GM12878 (cell line): Measurements from ENCODE around the gene NRG3. TPM values are rescaled to one million over a fixed set of nuclear protein-coding genes. Genes with fewer than 3 reads are reported as not detected.

ENCODE experiments used
- ATAC-seq: fragments of 200-7000 bp; cut with Tn5 transposase; 3 replicates; pipeline ENCODE4 v1.9.1; 2020; ENCODE audit warnings: mild to moderate bottlenecking, moderate library complexity
- BruUV-seq: library from RNA; stranded (reverse); fragments of 400-500 nt; replicated peaks from 2 replicates; lab custom pipeline; 2021; lab: Mats Ljungman, UMichigan
- CTCF ChIA-PET: fragments of 300-600 bp; sonication (Branson Sonifier 250); formaldehyde crosslinking; extraction: SDS; loops from one replicate; lab custom pipeline; 2021; ENCODE audit warnings: inconsistent platforms; lab: Yijun Ruan, JAX
- POLR2A ChIA-PET: fragments of 350-600 bp; formaldehyde crosslinking; extraction: SDS; loops from one replicate; lab custom pipeline; 2021; ENCODE audit warnings: inconsistent platforms; lab: Charles Lee
- RAD21 ChIA-PET: fragments of 300-600 bp; sonication (Branson Sonifier 250); formaldehyde crosslinking; loops from one replicate; lab custom pipeline; 2023; ENCODE audit warnings: antibody characterized with exemption; ENCODE audit not compliant: unreplicated experiment; lab: Charles Lee
- SMC1A ChIA-PET: fragments of 300-600 bp; sonication (Branson Sonifier 250); formaldehyde crosslinking; loops from one replicate; lab custom pipeline; 2023; ENCODE audit not compliant: unreplicated experiment, uncharacterized antibody; lab: Charles Lee
- DNase-seq: peaks from one replicate; pipeline ENCODE4 v3.0.0-alpha.2; 2011; ENCODE audit warnings: low read depth, low spot score
- FAIRE-seq: peaks from 3 replicates; lab custom pipeline; 2011; peaks lifted over from hg19 to GRCh38; lab: Jason Lieb, UNC
- H2AFZ ChIP-seq: 2 replicates; pipeline ENCODE4 v1.6.0; 2011; ENCODE audit warnings: low read depth, low read length, control low read depth; ENCODE audit not compliant: control insufficient read depth
- H3K27ac ChIP-seq: 2 replicates; pipeline ENCODE4 v1.5.1; 2011; ENCODE audit warnings: control low read depth; ENCODE audit not compliant: control insufficient read depth, insufficient read depth
- H3K27me3 ChIP-seq, 2 experiments: replicated peaks in 1 of 2; 2 replicates each; pipeline versions ENCODE4 v1.6.0 to v1.6.1; 2011; ENCODE audit warnings: low read length in 1 of 2; ENCODE audit not compliant: control insufficient read depth in 2 of 2, insufficient read depth in 2 of 2
- H3K36me3 ChIP-seq, 2 experiments: 2 replicates each; pipeline ENCODE4 v1.5.1; 2011; ENCODE audit warnings: low read length in 1 of 2; ENCODE audit not compliant: control insufficient read depth in 2 of 2, insufficient read depth in 2 of 2
- H3K4me1 ChIP-seq: 2 replicates; pipeline ENCODE4 v1.6.1; 2011; ENCODE audit warnings: mild to moderate bottlenecking, low read length, moderate library complexity, mixed read lengths; ENCODE audit not compliant: control insufficient read depth, insufficient read depth
- H3K4me2 ChIP-seq: 2 replicates; pipeline ENCODE4 v1.6.0; 2011; ENCODE audit warnings: control low read depth; ENCODE audit not compliant: control insufficient read depth, insufficient read depth
- H3K4me3 ChIP-seq: fragments of 200-600 bp; sonication (generic); 2 replicates; pipeline ENCODE4 v1.5.1; 2016
- H3K79me2 ChIP-seq: 2 replicates; pipeline ENCODE4 v1.6.0; 2011; ENCODE audit warnings: low read length; ENCODE audit not compliant: control insufficient read depth, insufficient read depth
- H3K9ac ChIP-seq: 2 replicates; pipeline ENCODE4 v1.8.0; 2011; ENCODE audit warnings: low read length, control low read depth, mixed read lengths; ENCODE audit not compliant: control insufficient read depth, insufficient read depth
- H3K9me3 ChIP-seq: replicated peaks from 3 replicates; pipeline ENCODE4 v1.5.1; 2011; ENCODE audit warnings: mild to moderate bottlenecking, low read length; ENCODE audit not compliant: control insufficient read depth, insufficient read depth
- H4K20me1 ChIP-seq: 2 replicates; pipeline ENCODE4 v1.6.0; 2011; ENCODE audit not compliant: control insufficient read depth, insufficient read depth
- BCL11A ChIP-seq: IDR thresholded peaks from 2 replicates; pipeline ENCODE4 v1.6.1; 2011; ENCODE audit warnings: low read depth, low read length
- CBFB ChIP-seq: IDR thresholded peaks from 2 replicates; pipeline ENCODE4 v1.6.1; 2016; ENCODE audit warnings: antibody characterized with exemption, low read depth
- CBX3 ChIP-seq: fragments of 200-600 bp; sonication (generic); IDR thresholded peaks from 2 replicates; pipeline ENCODE4 v1.6.1; 2016; ENCODE audit warnings: low read depth, borderline replicate concordance
- DPF2 ChIP-seq: fragments of 450-650 bp; IDR thresholded peaks from 2 replicates; pipeline ENCODE4 v1.6.1; 2017; ENCODE audit warnings: mild to moderate bottlenecking
- ETV6 ChIP-seq, 2 experiments: fragments of 450-650 bp in 1 of 2; IDR thresholded peaks in 1 of 2; conservative IDR thresholded peaks in 1 of 2; 2 replicates each; pipeline ENCODE4 v1.6.1; 2014; ENCODE audit warnings: antibody characterized with exemption in 1 of 2, borderline replicate concordance in 1 of 2, low read depth in 1 of 2, mild to moderate bottlenecking in 1 of 2, moderate library complexity in 1 of 2
- FOXM1 ChIP-seq: IDR thresholded peaks from 2 replicates; pipeline ENCODE4 v1.6.1; 2012; ENCODE audit warnings: low read depth, mild to moderate bottlenecking, inconsistent platforms, low read length, moderate library complexity
- IKZF2 ChIP-seq, 2 experiments: fragments of 450-650 bp; IDR thresholded peaks; 2 replicates each; pipeline ENCODE4 v1.6.1; 2017; ENCODE audit warnings: mild to moderate bottlenecking in 2 of 2, moderate library complexity in 2 of 2
- IRF4 ChIP-seq: IDR thresholded peaks from 2 replicates; pipeline ENCODE4 v1.6.1; 2011; ENCODE audit warnings: low read depth, low read length
- KLF5 ChIP-seq: fragments of 450-650 bp; IDR thresholded peaks from 2 replicates; pipeline ENCODE4 v1.6.1; 2014; ENCODE audit warnings: mild to moderate bottlenecking; ENCODE audit not compliant: partially characterized antibody
- MEF2B ChIP-seq: fragments of 450-650 bp; IDR thresholded peaks from 2 replicates; pipeline ENCODE4 v1.6.1; 2018; ENCODE audit warnings: mild to moderate bottlenecking, moderate library complexity; ENCODE audit not compliant: partially characterized antibody, poor library complexity, severe bottlenecking
- PML ChIP-seq: IDR thresholded peaks from 2 replicates; pipeline ENCODE4 v1.6.1; 2012; ENCODE audit warnings: low read length, inconsistent platforms
- PRDM15 ChIP-seq: fragments of 450-650 bp; formaldehyde crosslinking; IDR thresholded peaks from 2 replicates; pipeline ENCODE4 v1.4.0; 2020; ENCODE audit warnings: mild to moderate bottlenecking, moderate library complexity
- SPI1 ChIP-seq: IDR thresholded peaks from 2 replicates; pipeline ENCODE4 v1.6.1; 2011; ENCODE audit warnings: low read depth, mild to moderate bottlenecking, low read length, moderate library complexity, borderline replicate concordance; ENCODE audit not compliant: insufficient read depth
- SUPT20H ChIP-seq: IDR thresholded peaks from 2 replicates; pipeline ENCODE4 v1.6.1; 2011; ENCODE audit warnings: low read depth, mild to moderate bottlenecking, low read length, moderate library complexity, borderline replicate concordance; ENCODE audit not compliant: control insufficient read depth
- WRNIP1 ChIP-seq: IDR thresholded peaks from 2 replicates; pipeline ENCODE4 v1.6.1; 2011; ENCODE audit warnings: low read depth, low read length, improper control_type of control experiment, borderline replicate concordance
- ZNF384 ChIP-seq: IDR thresholded peaks from 2 replicates; pipeline ENCODE4 v1.6.1; 2012; ENCODE audit warnings: low read depth, mild to moderate bottlenecking, low read length, improper control_type of control experiment, borderline replicate concordance
- WGBS: methylation state at CpG from one replicate; pipeline ENCODE4 v1.1.6; 2016; ENCODE audit warnings: low lambda C conversion rate; ENCODE audit not compliant: insufficient replicate concordance, insufficient coverage; ENCODE audit errors: missing lambda C conversion rate; 5-methylcytosine and 5-hydroxymethylcytosine counted together
- in situ Hi-C: fragments of 300-500 bp; cut with MboI; formaldehyde crosslinking; loops from 9 replicates; pipeline ENCODE4 v1.14.3; 2018; ENCODE audit warnings: mixed read lengths
- intact Hi-C: fragments of 100-400 bp; cut with micrococcal nuclease; formaldehyde crosslinking; loops from one replicate; pipeline ENCODE4 v1.14.2; 2022; ENCODE audit not compliant: unreplicated experiment
- polyA plus RNA-seq, 11 experiments: library from polyadenylated mRNA; depleted of rRNA in 4 of 11; unstranded in 6 of 11; stranded (reverse) in 5 of 11; fragments of >200 nt; fragmentation: Nextera tagmentation in 4 of 11; fragmentation: Illumina TruSeq in 1 of 11; extraction: Ambion mirVana in 4 of 11; extraction: Trizol in 1 of 11; gene quantifications; 1 replicate in 1 of 11; 2 replicates in 10 of 11; pipeline versions ENCODE4 v1.2.1 to v1.2.3, GENCODE V29; 2011 to 2016; ENCODE audit warnings: inconsistent platforms in 2 of 11, missing spikeins in 2 of 11, low read depth in 1 of 11
- total RNA-seq, 4 experiments: library from RNA; depleted of rRNA in 3 of 4; stranded (reverse); fragments of >200 nt in 3 of 4; fragmentation: Illumina TruSeq in 1 of 4; extraction: Trizol in 1 of 4; gene quantifications; 2 replicates each; pipeline versions ENCODE4 v1.2.1 to v1.2.3, GENCODE V29; 2013 to 2021
- TF ChIP-seq, protein P1 (sequence below): IDR thresholded peaks from 2 replicates; pipeline ENCODE4 v1.6.1; 2012; ENCODE audit warnings: low read depth, low read length, improper control_type of control experiment

Gene NRG3
- total and polyA plus RNA-seq, 10 of the 15 experiments (the other 5 are each of a cell fraction or from before 2014, with no cell fraction given), result 0.03 to 0.41 (median 0.17) TPM; not detected in 3

DNA sequence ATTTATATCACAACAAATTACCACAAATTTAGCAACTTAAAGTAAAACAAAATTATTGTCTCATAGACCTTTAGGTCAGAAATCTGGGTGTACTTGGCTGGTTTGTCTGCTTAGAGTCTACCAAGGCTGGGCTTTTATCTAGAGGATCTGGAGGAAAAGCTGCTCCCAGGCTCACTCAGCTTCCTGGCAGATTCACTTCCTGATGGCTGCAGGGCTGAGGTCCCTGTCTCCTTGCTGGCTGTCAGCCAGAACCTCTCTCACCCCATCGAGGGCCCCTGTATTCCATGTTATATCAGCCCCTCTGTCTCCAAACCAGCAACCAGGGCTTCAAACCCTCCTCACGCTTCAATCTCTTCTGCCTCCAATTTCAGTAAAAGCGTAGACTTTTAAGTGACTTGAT, 734.9 kb downstream of the NRG3 start (continued):
- TF ChIP-seq IRF4, result no peak
- no peak for TF ChIP-seq SUPT20H
- TF ChIP-seq ETV6 (conservative IDR thresholded peaks at IDR 0.05 in 1 of 2, IDR thresholded peaks at IDR 0.05 in 1 of 2; ENCODE audit: borderline replicate concordance in 1 of 2, low read depth in 1 of 2), result no peak
- no peak for TF ChIP-seq WRNIP1

DNA sequence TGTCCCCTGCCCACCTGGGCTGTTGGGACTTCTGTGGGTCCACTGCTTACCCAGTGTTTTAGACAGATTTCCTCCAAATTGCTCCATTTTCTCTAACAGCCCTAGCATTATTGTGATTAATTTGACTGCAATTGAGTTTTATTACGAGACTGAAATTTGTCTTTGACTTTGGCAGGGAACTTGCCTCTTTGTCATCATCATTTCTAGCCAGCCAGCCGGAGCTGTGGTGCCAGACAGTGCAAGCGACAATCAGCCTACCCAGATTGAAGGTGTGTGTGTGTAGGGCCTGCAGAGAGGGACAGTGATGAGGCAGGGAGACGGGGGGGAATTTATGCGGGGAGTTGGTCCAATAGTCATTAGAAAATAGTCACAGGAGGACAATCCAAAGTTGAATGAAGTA, 743.0 kb downstream of the NRG3 start:
- ChIA-PET RAD21 (no interaction called here), SMC1A (no interaction called here), CTCF (no interaction called here), POLR2A (no interaction called here)
- TF ChIP-seq PML (no peak), CBX3 (no peak), IKZF2 (IDR thresholded peaks at IDR 0.05) (no peak), SPI1 (no peak), CBFB (no peak), PRDM15 (CRISPR knock-in tag) (no peak), BCL11A (no peak), ZNF384 (no peak), MEF2B (no peak), FOXM1 (no peak), DPF2 (no peak), KLF5 (no peak)
- TF ChIP-seq, protein P1, sequence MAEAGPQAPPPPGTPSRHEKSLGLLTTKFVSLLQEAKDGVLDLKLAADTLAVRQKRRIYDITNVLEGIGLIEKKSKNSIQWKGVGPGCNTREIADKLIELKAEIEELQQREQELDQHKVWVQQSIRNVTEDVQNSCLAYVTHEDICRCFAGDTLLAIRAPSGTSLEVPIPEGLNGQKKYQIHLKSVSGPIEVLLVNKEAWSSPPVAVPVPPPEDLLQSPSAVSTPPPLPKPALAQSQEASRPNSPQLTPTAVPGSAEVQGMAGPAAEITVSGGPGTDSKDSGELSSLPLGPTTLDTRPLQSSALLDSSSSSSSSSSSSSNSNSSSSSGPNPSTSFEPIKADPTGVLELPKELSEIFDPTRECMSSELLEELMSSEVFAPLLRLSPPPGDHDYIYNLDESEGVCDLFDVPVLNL, result no peak
- 25% methylated on average over 5 of the region's 5 CpGs for WGBS
- H3K36me3 ChIP-seq, result no peaks in the 10 kb centered on the region
- no peaks in the 10 kb centered on the region for H3K4me1 ChIP-seq
- DNase-seq (no peak), ATAC-seq (no peak), FAIRE-seq (no peak)
- H3K27ac ChIP-seq, result no peak overlapping the region
- no peaks in the 10 kb centered on the region for H4K20me1 ChIP-seq
- H3K79me2 ChIP-seq, result no peaks in the 10 kb centered on the region
- H3K9me3 ChIP-seq, result no peaks in the 10 kb centered on the region
- H2AFZ ChIP-seq, result no peak overlapping the region
- in situ Hi-C loops, result no loop called here
- intact Hi-C loops, result no loop called here
- no TSS peak for BruUV-seq
- no peaks in the 10 kb centered on the region for H3K27me3 ChIP-seq
- no peak overlapping the region for H3K4me2 ChIP-seq
- no peak overlapping the region for H3K9ac ChIP-seq
- no peak overlapping the region for H3K4me3 ChIP-seq
